Motor neuron (in vitro differentiated cells): ENCODE measurements around the gene TMCC1. TPM values are rescaled to one million over a fixed set of nuclear protein-coding genes. Genes with fewer than 3 reads are reported as not detected.
"Not testable (repeated sequence)": the region's sequence is repeated elsewhere in the genome, so short reads cannot be mapped to it uniquely, and the experiment has no call there.

Experiments used
- ATAC-seq, 8 experiments: fragments of 200-7000 bp; cut with Tn5 transposase; replicated peaks in 6 of 8; 2 replicates each; pipeline ENCODE4 v1.8.0; 2021; ENCODE audit warnings: mild to moderate bottlenecking in 8 of 8, moderate library complexity in 8 of 8
- H3K27ac ChIP-seq, 2 donors: fragments of 250-450 bp; sonication (Bioruptor Pico); 2 replicates each; pipeline ENCODE4 v1.9.0; 2021; ENCODE audit warnings: antibody characterized with exemption in 2 of 2, mild to moderate bottlenecking in 2 of 2, moderate library complexity in 1 of 2
- H3K4me1 ChIP-seq, 2 donors: fragments of 250-450 bp; sonication (Bioruptor Pico); replicated peaks in 1 of 2; 2 replicates each; pipeline ENCODE4 v1.6.1; 2021; ENCODE audit warnings: antibody characterized with exemption in 2 of 2, mild to moderate bottlenecking in 2 of 2, moderate library complexity in 1 of 2
- H3K4me3 ChIP-seq, 5 donors: fragments of 250-450 bp; sonication (Bioruptor Pico); 2 replicates each; pipeline ENCODE4 v1.9.0; 2021; ENCODE audit warnings: antibody characterized with exemption in 5 of 5, mild to moderate bottlenecking in 5 of 5, moderate library complexity in 4 of 5
- WGBS, 10 experiments: fragments of 450-650 bp; shearing (Covaris generic); methylation state at CpG; one replicate each; pipeline ENCODE4 v1.0.0; 2022; 5-methylcytosine and 5-hydroxymethylcytosine counted together
- in situ Hi-C, 9 experiments: fragments of 400-800 bp; cut with MboI; loops; one replicate each; pipeline ENCODE4 v1.15.0; 2021; ENCODE audit warnings: low sequenced_read_pairs in 9 of 9, low pct_unique_long_range_greater_than_20kb in 2 of 9; ENCODE audit not compliant: unreplicated experiment in 9 of 9
- total RNA-seq, 8 experiments: library from RNA; unstranded; fragments of 300-600 nt; gene quantifications; 2 replicates each; pipeline versions ENCODE4 v1.2.3 to v1.2.4, GENCODE V29; 2022

Gene TMCC1
- total RNA-seq, 8 experiments from 2014 or later, result 20.0 to 53.2 (median 33.8) TPM

- 88 to 100% (median 97%) methylated on average over 2 to 5 of the region's 5 CpGs; no CpG with 5 or more reads in 3 of the 10 experiments for WGBS, 10 experiments
- Histone ChIP-seq H3K27ac (no peak overlapping the region), H3K4me3 (no peak overlapping the region), H3K4me1 (no peaks in the 10 kb centered on the region)
- in situ Hi-C loops, result no loop called here
- no peak for ATAC-seq
Observed at GRCh38 chr3:129676985-129677384, 216.5 kb downstream of the TMCC1 start.

- ATAC-seq, H3K4me1 ChIP-seq, H3K27ac ChIP-seq, H3K4me3 ChIP-seq: not testable (repeated sequence)
- WGBS, 10 experiments, result 73 to 100% (median 100%) methylated on average over 1 to 6 of the region's 9 CpGs; no CpG with 5 or more reads in 1 of the 10 experiments
- in situ Hi-C loops, result loop anchor here in 1 of 9 experiments (25.0 kb wide), 1 partner anchor 138 kb away; no protein-coding TSS in a partner anchor
Observed at GRCh38 chr3:129674798-129675123, 218.8 kb downstream of the TMCC1 start.

- Histone ChIP-seq H3K4me3 (no peak overlapping the region), H3K4me1 (no peaks in the 10 kb centered on the region), H3K27ac (no peak overlapping the region)
- in situ Hi-C loops, result loop anchor here in 1 of 9 experiments (25.0 kb wide), 1 partner anchor 138 kb away; no protein-coding TSS in a partner anchor
- ATAC-seq, result no peak
- 57 to 99% (median 78%) methylated on average over 2 to 5 of the region's 5 CpGs for WGBS, 10 experiments
Observed at GRCh38 chr3:129673897-129674797, 219.4 kb downstream of the TMCC1 start.

GRCh38 chr3:129673012-129673411 lies 220.5 kb downstream of the TMCC1 start:
- in situ Hi-C loops, result loop anchor here in 1 of 9 experiments (25.0 kb wide), 1 partner anchor 139 kb away; no protein-coding TSS in a partner anchor
- Histone ChIP-seq H3K27ac (no peak overlapping the region), H3K4me3 (no peak overlapping the region), H3K4me1 (no peaks in the 10 kb centered on the region)
- no peak for ATAC-seq
- WGBS, 10 experiments, result 17 to 100% (median 83%) methylated on average over 1 to 2 of the region's 2 CpGs

GRCh38 chr3:129672412-129672811 lies 221.1 kb downstream of the TMCC1 start:
- in situ Hi-C loops, result loop anchor here in 1 of 9 experiments (25.0 kb wide), 1 partner anchor 140 kb away; no protein-coding TSS in a partner anchor
- no peak overlapping the region for H3K27ac ChIP-seq
- H3K4me3 ChIP-seq, result no peak overlapping the region
- ATAC-seq, result no peak
- WGBS, 10 experiments, result 88 to 100% (median 100%) methylated on average over 1 of the region's 1 CpG; no CpG with 5 or more reads in 6 of the 10 experiments
- no peaks in the 10 kb centered on the region for H3K4me1 ChIP-seq

GRCh38 chr3:129665024-129665768 lies 228.3 kb downstream of the TMCC1 start:
- Histone ChIP-seq H3K27ac (no peak overlapping the region), H3K4me1 (no peaks in the 10 kb centered on the region), H3K4me3 (no peak overlapping the region)
- in situ Hi-C loops, result loop anchor here in 1 of 9 experiments (25.0 kb wide), 1 partner anchor 147 kb away; no protein-coding TSS in a partner anchor
- peak in 7 of 8 experiments; percentile 17 to 91 (median 51) for ATAC-seq
- 40 to 100% (median 90%) methylated on average over 1 to 3 of the region's 3 CpGs; no CpG with 5 or more reads in 1 of the 10 experiments for WGBS, 10 experiments

- Histone ChIP-seq H3K27ac (no peak overlapping the region), H3K4me1 (no peaks in the 10 kb centered on the region), H3K4me3 (no peak overlapping the region)
- in situ Hi-C loops, result loop anchor here in 1 of 9 experiments (25.0 kb wide), 1 partner anchor 148 kb away; no protein-coding TSS in a partner anchor
- ATAC-seq, result peak in 4 of 8 experiments; percentile 16 to 88 (median 48)
- 40 to 84% (median 56%) methylated on average over 1 to 6 of the region's 6 CpGs; no CpG with 5 or more reads in 1 of the 10 experiments for WGBS, 10 experiments
Observed at GRCh38 chr3:129663930-129664646, 229.4 kb downstream of the TMCC1 start.

GRCh38 chr3:129663045-129663446 lies 230.5 kb downstream of the TMCC1 start:
- peaks cover 7% of the 10 kb centered on the region in 2 donors for H3K4me1 ChIP-seq
- ATAC-seq, result peak in 3 of 8 experiments; percentile 40 to 47 (median 44)
- in situ Hi-C loops, result loop anchor here in 1 of 9 experiments (25.0 kb wide), 1 partner anchor 149 kb away; no protein-coding TSS in a partner anchor
- WGBS, 10 experiments, result 60 to 100% (median 79%) methylated on average over 1 of the region's 1 CpG; no CpG with 5 or more reads in 4 of the 10 experiments
- H3K4me3 ChIP-seq, result no peak overlapping the region
- no peak overlapping the region for H3K27ac ChIP-seq

GRCh38 chr3:129662191-129662608 lies 231.3 kb downstream of the TMCC1 start:
- Histone ChIP-seq H3K4me3 (no peak overlapping the region), H3K27ac (no peak overlapping the region), H3K4me1 (peaks cover 8% of the 10 kb centered on the region in 2 donors)
- no peak for ATAC-seq
- WGBS, 10 experiments, result 73 to 100% (median 92%) methylated on average over 1 to 4 of the region's 4 CpGs; no CpG with 5 or more reads in 2 of the 10 experiments
- in situ Hi-C loops, result loop anchor here in 1 of 9 experiments (25.0 kb wide), 1 partner anchor 150 kb away; no protein-coding TSS in a partner anchor

GRCh38 chr3:129661766-129662165 lies 231.7 kb downstream of the TMCC1 start:
- in situ Hi-C loops, result loop anchor here in 1 of 9 experiments (25.0 kb wide), 1 partner anchor 151 kb away; no protein-coding TSS in a partner anchor
- no peak for ATAC-seq
- WGBS, 10 experiments, result 83 to 100% (median 100%) methylated on average over 1 of the region's 1 CpG; no CpG with 5 or more reads in 4 of the 10 experiments
- Histone ChIP-seq H3K27ac (no peak overlapping the region), H3K4me1 (peaks cover 8 to 12% of the 10 kb centered on the region in 2 donors), H3K4me3 (no peak overlapping the region)

- Histone ChIP-seq H3K4me3 (no peak overlapping the region), H3K4me1 (peaks cover 8 to 24% of the 10 kb centered on the region in 2 donors), H3K27ac (no peak overlapping the region)
- WGBS, 10 experiments, result 55 to 100% (median 86%) methylated on average over 2 to 4 of the region's 4 CpGs
- in situ Hi-C loops, result loop anchor here in 2 of 9 experiments (10.0 to 25.0 kb wide), 2 partner anchors 154 to 157 kb away; no protein-coding TSS in a partner anchor
- peak in 3 of 8 experiments; percentile 55 to 78 (median 70) for ATAC-seq
Observed at GRCh38 chr3:129658110-129658843, 235.2 kb downstream of the TMCC1 start.
